ENCODE measurements around the gene CLPTM1.
"Not testable (repeated sequence)": the region's sequence is repeated elsewhere in the genome, so short reads cannot be mapped to it uniquely, and the experiment has no call there.

The CLPTM1 gene

GRCh38 chr19:44954649-44955504, at the start of gene CLPTM1:
CLPTM1 (plus strand) TSS chr19:44955380; CDS start chr19:44955396, 16 bp downstream.
- DNase-seq, result peak; percentile 97

- DNase-seq, result no peak
Observed at GRCh38 chr19:44905437-44906160, 49.6 kb upstream of the CLPTM1 start, which contains the start of gene APOE. APOE (plus strand) TSS chr19:44905796; CDS start chr19:44906625, 829 bp downstream.

GRCh38 chr19:44907613-44908012, 47.6 kb upstream of the CLPTM1 start:
- no peak for DNase-seq

- DNase-seq, result no peak
Observed at GRCh38 chr19:44908074-44908835, 46.9 kb upstream of the CLPTM1 start.

GRCh38 chr19:44908836-44909261, 46.3 kb upstream of the CLPTM1 start:
- DNase-seq, result no peak

- DNase-seq, result no peak
Observed at GRCh38 chr19:44909775-44910174, 45.4 kb upstream of the CLPTM1 start.

- not testable (repeated sequence) for DNase-seq
Observed at GRCh38 chr19:44911896-44912295, 43.3 kb upstream of the CLPTM1 start.

GRCh38 chr19:44912854-44913253, 42.3 kb upstream of the CLPTM1 start:
- DNase-seq, result no peak

GRCh38 chr19:44913512-44914432, 41.4 kb upstream of the CLPTM1 start:
- DNase-seq, result not testable (repeated sequence)

- peak; percentile 75 for DNase-seq
Observed at GRCh38 chr19:44914433-44915206, 40.6 kb upstream of the CLPTM1 start, which contains the start of gene APOC1. APOC1 (plus strand) TSS chr19:44914608; CDS start chr19:44914892, 284 bp downstream.

- DNase-seq, result no peak
Observed at GRCh38 chr19:44924243-44924725, 30.9 kb upstream of the CLPTM1 start.

GRCh38 chr19:44925114-44925891, 29.9 kb upstream of the CLPTM1 start:
- DNase-seq, result no peak

- DNase-seq, result not testable (repeated sequence)
Observed at GRCh38 chr19:44926245-44927077, 28.7 kb upstream of the CLPTM1 start.

- no peak for DNase-seq
Observed at GRCh38 chr19:44927746-44928145, 27.4 kb upstream of the CLPTM1 start.

- DNase-seq, result no peak
Observed at GRCh38 chr19:44930088-44930487, 25.1 kb upstream of the CLPTM1 start.

GRCh38 chr19:44931541-44931940, 23.6 kb upstream of the CLPTM1 start:
- DNase-seq, result no peak

GRCh38 chr19:44939668-44940067, 15.5 kb upstream of the CLPTM1 start:
- DNase-seq, result no peak

- DNase-seq, result no peak
Observed at GRCh38 chr19:44942067-44942571, 13.1 kb upstream of the CLPTM1 start, which contains the start of gene APOC4. APOC4 (plus strand) TSS chr19:44942237; CDS start chr19:44942278, 41 bp downstream.

GRCh38 chr19:44943801-44944249, 11.4 kb upstream of the CLPTM1 start:
- DNase-seq, result no peak

All from NCI-H1436 (cell line).